Measurements from ENCODE around the gene POP4. TPM values are rescaled to one million over a fixed set of nuclear protein-coding genes. Genes with fewer than 3 reads are reported as not detected.

Gene POP4
- total and polyA plus RNA-seq, 2 of the 8 experiments (the other 6 are each of a cell fraction or from before 2014, with no cell fraction given): 29.1 to 41.5 TPM

GRCh38 chr19:29634002-29634401 is 27.9 kb downstream of the POP4 start (continued):
- TF ChIP-seq YY1 (IDR thresholded peaks at IDR 0.05; ENCODE audit: low read depth, low read length) (no peak), CBX8 (IDR thresholded peaks at IDR 0.05; ENCODE audit: borderline replicate concordance, low read depth, low read length) (no peak), SP1 (IDR thresholded peaks at IDR 0.05; ENCODE audit: low read depth, low read length) (no peak), BRCA1 (IDR thresholded peaks at IDR 0.05; ENCODE audit: low read depth, low read length) (no peak), MAX (IDR thresholded peaks at IDR 0.05) (no peak), CREB1 (IDR thresholded peaks at IDR 0.05) (no peak)
